GM18873 (cell line): ENCODE results near the gene ACVRL1.

Experiments
- ATAC-seq: cut with Tn5 transposase; IDR thresholded peaks from one replicate; pipeline ENCODE4 v1.9.1; 2021; ENCODE audit warnings: mild to moderate bottlenecking, moderate library complexity, moderate number of reproducible peaks; ENCODE audit not compliant: unreplicated experiment, low FRiP score

ACVRL1 gene

GRCh38 chr12:51896236-51896635, 11.1 kb upstream of the ACVRL1 start:
- no peak for ATAC-seq

- ATAC-seq = no peak
Measured at GRCh38 chr12:51897181-51897580, 10.1 kb upstream of the ACVRL1 start.

DNA sequence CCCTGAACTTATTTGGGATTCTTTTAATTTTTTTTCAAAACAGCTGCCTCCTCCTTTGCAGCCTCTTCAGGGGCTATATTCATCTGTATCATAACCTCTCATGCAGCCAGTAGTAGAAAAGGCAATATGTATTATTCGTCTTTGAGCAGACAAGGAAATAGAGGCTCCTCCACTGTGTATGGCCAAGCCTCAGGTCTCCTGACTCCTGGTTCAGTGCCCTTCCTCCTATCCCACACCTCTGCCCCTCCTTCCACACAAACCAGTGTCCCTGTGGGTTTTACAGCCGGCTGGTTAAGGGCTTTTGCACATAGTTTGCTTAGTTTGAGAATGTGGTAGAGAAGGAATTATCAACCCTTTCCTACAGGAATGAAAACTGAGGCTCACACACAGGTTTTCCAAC, 8.8 kb upstream of the ACVRL1 start:
- no peak for ATAC-seq

DNA sequence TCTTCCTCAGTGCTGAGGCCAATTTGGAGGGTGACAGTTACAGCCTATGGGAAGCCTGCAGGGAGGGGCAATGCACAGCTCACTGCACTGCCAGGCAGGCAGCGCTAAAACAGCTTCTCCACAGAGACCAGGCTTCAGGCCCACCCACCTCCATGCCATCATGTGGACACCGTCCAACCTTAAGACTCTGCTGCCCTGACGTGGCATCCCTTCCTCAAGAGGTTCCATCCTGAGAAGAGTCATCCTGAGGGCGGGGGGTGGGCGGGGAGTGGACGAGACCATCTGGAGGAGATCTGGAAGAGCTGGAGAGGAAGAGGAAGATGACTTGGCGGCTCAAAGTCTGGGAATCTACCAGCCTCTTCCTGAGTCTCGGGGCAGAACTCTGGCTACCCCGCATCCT, 8.4 kb upstream of the ACVRL1 start:
- ATAC-seq = no peak

DNA sequence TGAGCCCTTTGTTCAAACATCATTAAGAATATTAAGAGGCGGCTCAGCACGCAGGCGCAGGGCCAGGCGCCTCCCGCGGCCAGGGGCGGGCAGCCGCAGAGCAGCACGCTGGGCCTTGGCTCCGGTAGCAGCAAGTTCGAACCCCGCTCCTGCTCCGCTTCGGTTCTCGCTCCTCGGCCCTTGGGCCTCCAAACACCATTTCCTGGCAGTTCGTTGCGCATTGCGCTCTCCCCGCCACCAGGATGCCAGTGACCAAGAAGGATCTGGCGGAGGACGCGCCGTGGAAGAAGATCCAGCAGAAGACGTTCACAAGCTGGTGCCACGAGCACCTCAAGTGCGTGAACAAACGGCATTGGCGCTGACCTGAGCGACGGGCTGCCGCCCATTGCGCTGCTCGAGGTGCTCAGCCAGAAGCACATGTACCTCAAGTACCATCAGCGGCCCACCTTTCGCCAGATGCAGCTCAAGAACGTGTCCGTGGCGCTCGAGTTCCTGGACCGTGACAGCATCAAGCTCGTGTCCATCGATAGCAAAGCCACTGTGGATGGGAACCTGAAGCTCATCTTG, 6.9 kb upstream of the ACVRL1 start:
- no peak for ATAC-seq

GRCh38 chr12:51901121-51901817, 6.0 kb upstream of the ACVRL1 start:
- no peak for ATAC-seq

- ATAC-seq = no peak
Measured at GRCh38 chr12:51901881-51902280, 5.4 kb upstream of the ACVRL1 start.

GRCh38 chr12:51904951-51905470, 2.3 kb upstream of the ACVRL1 start:
- no peak for ATAC-seq

- ATAC-seq = no peak
Measured at GRCh38 chr12:51905471-51906429, 1.6 kb upstream of the ACVRL1 start.

- no peak for ATAC-seq
Measured at GRCh38 chr12:51906430-51907082, 748 bp upstream of the ACVRL1 start.

DNA sequence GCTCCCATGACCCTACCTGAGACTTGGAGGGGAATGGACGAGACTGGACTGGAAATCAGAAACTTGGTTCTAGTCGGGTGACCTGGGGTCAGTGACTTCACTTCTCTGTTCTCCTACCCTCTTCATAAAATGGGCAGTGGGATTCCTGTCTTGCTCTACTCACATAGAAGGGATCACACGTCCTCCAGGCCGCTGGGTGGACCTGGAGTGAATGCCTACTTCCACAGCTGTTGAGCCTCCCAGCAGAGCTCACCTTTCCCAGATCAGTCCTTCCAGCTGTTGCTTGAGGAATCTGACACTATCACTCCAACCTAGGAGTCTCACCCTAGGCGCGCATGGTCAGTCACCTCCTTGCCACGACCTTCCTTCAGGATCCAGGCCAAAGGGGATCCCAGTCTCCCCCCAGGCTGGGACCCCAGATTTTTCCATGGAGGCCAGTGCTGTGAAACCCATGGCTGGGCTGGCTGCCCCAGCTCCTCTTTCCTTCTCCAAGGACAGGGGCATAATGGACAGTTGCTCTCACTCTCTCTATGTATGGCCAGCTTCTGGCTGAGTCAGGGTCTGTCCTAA, 637 bp downstream of the ACVRL1 start:
- no peak for ATAC-seq

DNA sequence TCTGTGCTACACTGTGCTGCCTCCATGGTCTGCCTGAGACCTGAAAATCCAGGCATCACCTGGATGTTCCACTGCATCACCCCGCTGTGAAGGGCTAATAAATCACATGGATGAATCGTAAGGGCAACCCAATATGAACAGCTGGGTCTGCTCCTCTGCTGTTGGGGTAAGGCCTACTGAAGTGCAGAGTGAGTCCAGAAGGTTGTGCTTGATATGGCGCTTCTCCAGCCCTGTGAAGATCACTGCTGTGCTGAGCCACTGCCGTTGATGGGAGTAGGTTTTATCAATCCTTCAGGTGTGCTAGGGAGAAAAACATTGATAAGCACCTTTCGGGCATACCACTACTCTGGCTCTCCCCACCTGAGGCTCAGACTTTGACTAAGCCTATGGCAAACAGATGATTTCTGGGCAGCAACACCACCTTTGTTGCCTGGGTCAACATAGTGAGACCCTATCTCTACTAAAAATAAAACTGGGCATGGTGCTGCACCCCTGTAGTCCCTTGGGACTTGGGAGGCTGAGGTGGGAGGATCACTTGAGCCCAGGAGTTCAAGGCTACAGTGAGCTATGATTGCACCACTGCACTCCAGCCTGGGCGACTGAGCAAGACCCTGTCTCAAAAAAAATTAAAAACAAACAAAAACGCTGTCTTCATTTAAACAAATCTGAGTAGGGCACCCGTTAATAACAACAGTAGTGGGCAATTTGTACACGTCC, 1.7 kb downstream of the ACVRL1 start:
- no peak for ATAC-seq

DNA sequence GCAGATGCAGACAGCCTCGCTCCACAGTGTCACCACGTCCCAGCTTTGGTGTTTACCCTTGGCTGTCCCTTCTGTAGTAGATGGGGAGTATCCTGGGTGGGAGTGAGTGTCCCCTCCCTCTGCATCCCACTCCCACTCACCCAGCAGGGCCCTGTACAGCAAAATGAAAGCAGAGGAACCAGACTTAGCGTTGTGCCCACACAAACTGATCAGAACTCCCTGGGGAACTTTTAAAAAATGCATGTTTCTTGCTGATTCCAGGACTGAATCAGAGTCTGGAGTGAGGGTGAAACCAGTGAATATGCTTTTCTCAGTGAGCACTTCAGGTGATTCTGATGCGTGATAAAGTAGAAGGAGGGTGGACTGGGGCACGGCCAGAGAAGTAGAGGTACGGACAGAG, 2.9 kb downstream of the ACVRL1 start:
- ATAC-seq = no peak

DNA sequence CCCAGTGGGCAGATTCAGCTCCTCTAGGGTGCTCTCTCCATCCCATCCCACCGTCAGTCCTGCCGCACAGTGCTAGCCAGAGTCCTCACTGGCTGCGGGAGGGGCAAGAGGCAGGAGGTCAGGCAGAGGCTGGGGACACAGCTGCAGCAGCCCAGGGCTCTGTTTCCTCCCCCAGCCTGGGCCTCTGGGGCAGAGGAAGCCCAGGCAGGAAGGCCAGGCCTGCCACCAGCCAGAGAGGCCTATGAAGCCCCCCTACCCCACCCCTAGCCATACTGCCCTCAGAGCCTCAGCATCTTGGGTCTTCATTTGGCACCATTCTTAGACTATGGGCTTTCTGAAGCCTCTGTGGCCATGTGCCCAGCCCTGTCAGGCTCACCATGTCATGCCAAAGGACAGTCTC, 3.4 kb downstream of the ACVRL1 start:
- no peak for ATAC-seq

- no peak for ATAC-seq
Measured at GRCh38 chr12:51911307-51911706, 4.0 kb downstream of the ACVRL1 start.

DNA sequence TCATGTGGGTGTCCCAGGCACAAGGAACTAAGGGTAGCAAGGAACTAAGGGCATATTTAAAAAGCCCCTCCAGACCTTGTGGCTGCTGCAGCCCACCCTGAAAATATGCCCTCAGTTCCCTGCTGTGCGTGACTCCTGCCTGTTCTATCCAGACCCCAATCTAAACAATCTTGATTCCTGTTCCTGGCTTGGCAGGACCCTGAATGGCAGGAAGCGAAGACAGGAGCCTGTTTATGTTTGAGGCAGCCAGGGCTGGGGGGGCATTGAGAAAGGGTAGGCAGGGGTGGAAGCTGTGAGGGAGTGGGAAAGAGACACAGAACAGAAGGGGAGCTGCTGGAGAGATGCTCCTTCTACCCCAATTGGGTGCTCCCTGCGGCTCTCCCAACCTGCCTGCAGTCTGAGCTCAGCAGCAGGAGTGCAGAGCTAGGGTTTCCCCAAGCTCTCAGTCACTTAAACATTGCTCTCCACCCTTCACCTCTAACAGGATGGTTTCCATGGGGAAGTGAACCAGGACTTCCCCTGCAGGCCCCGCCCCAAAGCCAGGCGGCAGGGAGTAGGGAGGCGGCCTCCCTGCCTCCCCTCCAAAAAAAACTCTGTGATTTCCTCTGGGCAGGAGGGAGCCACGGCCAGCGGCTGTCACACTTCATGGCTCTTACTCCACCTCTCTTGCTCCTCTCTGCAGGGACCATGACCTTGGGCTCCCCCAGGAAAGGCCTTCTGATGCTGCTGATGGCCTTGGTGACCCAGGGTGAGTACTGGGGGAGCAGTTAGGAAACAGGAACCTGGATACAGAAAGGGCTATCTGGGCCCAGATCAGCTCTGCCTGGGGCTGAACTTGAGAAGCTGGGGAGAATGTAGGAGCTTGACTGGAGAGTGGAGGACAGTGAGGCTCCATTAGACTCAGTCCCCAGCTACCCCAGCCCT, 4.7 kb downstream of the ACVRL1 start:
- no peak for ATAC-seq

DNA sequence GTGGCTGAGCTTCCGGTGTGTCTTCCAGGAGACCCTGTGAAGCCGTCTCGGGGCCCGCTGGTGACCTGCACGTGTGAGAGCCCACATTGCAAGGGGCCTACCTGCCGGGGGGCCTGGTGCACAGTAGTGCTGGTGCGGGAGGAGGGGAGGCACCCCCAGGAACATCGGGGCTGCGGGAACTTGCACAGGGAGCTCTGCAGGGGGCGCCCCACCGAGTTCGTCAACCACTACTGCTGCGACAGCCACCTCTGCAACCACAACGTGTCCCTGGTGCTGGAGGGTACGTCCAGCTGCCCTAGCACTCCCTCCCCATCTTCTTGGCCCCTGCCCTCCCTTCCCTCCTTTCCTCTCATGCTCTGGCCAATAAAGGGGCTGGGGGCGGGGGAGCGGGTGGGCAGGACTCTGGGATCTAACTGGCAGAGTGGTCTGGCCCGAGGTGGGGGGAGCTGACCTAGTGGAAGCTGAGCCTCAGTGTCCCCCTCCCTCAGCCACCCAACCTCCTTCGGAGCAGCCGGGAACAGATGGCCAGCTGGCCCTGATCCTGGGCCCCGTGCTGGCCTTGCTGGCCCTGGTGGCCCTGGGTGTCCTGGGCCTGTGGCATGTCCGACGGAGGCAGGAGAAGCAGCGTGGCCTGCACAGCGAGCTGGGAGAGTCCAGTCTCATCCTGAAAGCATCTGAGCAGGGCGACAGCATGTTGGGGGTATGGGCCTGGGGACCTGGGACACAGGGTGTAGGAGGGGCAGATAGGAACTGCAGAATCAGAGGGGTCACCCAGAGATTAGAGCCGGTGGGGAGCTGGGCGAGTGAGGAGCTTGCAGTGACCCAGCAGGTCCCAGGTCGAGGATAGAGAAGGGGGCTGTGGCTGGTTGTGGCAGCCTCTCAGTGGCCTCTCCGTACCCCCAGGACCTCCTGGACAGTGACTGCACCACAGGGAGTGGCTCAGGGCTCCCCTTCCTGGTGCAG, 6.0 kb downstream of the ACVRL1 start:
- no peak for ATAC-seq
